COLO668 (cell line): ENCODE data around the gene FEZ2.

Source experiments
- DNase-seq: peaks from one replicate; lab custom pipeline; 2025; ENCODE audit not compliant: unreplicated experiment; lab: John Stamatoyannopoulos, UW

The FEZ2 gene

DNA sequence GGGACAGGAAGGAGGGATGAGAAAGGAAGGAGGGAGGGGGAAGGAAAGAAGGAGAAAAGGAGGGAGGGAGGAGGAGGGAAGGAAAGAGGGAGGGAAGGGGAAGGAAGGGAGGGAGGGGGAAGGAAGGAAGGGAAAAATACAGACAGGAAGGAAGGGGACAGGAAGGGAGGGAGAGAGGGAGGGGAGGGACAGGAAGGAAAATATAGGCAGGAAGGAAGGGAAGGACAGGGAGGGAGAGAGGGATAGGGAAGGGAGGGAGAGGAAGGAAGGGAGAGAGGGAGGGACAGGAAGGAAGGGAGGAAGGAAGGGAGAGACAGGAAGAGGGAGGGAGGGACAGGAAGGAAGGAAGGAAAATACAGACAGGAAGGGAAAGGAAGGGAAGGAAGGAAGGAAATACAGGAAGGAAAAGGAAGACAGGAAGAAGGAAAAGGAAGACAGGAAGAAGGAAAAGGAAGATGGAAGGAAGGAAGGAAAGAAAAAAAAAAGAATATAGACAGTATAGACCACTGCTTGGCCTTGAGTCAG is 63.6 kb downstream of the FEZ2 start:
- no peak for DNase-seq

GRCh38 chr2:36530983-36531354 is 67.0 kb downstream of the FEZ2 start:
- no peak for DNase-seq

GRCh38 chr2:36530178-36530982 is 67.6 kb downstream of the FEZ2 start:
- no peak for DNase-seq

GRCh38 chr2:36528766-36529392 is 69.1 kb downstream of the FEZ2 start:
- no peak for DNase-seq

GRCh38 chr2:36528274-36528673 is 69.7 kb downstream of the FEZ2 start:
- no peak for DNase-seq

GRCh38 chr2:36526226-36526625 is 71.7 kb downstream of the FEZ2 start:
- DNase-seq = no peak

DNA sequence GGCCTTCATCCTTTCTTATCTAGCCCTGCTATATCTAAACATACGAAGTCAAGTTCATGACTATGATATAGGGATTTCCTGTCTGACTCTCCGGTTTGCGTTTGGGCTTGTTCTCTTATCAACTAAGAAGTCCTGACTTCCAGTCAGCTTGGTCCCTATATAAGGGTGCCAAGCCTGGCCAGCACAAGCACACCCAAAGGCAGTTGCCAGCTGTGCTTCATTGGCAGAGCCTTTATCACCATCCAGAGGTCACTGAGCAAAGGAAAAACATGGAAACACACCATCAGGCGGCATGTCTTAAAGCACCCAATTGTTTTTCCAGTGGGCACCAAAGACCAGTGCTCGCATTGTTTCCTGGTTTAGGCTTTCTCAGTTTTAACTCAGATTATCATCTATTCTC is 72.7 kb downstream of the FEZ2 start:
- DNase-seq = no peak

DNA sequence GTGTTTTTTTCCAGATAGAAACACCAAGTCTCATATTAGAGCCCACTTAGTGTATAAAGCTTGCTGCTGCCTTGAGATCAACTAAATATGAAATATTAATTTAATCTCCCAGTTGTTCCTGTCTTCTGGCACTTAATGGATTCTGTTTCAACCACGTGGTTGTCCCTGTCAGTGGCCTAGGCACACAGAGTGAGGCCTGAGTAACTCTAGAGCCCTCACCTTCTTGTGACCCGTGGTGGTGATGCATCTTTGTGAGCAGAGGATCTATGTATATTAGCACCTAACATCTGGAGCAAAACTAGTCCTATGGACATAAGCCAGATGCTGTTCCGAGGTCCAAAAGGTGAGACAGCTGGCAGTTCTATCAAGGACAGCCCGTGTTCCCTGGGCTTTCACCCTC is 74.8 kb downstream of the FEZ2 start:
- no peak for DNase-seq

- no peak for DNase-seq
Observed at GRCh38 chr2:36520431-36520830, 77.5 kb downstream of the FEZ2 start.

DNA sequence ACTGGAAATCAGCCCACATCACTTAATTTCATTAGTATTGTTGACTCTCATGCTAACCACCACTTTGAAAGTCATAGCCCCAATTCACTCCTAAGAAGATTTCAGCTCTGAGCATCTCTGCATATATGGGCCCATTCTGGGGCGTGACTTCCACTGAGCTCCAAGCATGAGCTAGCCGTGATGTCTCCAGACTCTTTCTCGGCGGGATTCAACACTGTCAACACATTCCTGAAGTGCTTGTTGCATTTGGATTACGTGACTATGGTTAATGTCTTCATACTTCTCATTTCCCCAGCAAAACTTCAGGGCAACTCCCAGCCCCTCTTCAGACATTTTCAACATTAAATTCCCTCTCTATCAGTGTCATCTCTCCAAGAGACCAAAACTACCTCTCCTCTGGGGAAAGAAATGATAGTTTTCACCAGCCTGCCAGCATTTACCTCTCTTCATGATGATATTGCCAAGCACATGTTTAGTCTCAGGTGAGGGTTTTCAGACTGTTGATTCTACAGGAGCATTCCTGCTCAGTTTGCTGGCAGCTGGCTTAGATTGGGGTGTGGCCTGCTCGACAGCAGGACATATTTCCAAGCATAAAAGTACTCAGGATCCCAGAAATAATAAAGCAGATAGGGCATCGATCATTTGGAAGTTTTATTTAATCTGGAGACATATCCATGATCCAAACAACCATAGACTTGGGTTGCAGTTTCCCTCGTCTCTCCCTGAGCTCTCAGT is 81.7 kb downstream of the FEZ2 start:
- no peak for DNase-seq

DNA sequence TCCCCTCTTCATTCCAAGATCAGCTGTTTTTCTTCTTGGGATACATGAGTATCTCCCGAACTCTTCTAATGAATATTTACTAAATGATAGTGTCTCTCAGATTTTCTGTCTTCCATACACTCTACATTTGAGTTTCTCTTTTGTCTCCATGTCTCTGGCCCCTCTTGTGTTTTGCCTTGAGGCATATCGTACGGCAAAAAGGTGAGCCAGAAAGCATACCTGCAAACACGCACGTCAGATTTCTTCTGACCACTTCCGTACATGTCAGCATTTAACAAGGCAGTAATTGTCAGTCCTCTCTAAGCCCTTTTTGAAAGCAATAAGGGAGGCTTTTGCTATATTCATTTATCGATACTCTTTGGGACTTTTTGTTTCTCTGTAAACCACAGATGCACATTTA is 82.4 kb downstream of the FEZ2 start:
- no peak for DNase-seq

DNA sequence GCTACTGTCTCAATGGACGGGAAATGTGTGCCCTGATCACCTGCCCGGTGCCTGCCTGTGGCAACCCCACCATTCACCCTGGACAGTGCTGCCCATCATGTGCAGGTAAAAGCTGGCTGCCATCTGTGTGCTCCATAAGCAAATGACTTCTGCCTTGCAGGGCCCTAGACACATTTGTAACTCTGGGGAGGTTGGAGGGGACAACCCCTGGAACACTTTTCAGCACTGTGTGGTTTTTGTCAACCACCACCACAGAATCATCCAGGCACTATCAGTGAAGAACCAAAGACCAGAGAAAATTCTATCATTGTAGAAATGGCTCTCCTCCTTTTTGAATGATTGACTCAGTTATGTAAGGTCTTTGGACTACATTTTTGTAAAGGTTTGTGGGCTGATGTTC is 84.3 kb downstream of the FEZ2 start:
- DNase-seq = no peak

GRCh38 chr2:36512705-36513104 is 85.3 kb downstream of the FEZ2 start:
- no peak for DNase-seq

DNA sequence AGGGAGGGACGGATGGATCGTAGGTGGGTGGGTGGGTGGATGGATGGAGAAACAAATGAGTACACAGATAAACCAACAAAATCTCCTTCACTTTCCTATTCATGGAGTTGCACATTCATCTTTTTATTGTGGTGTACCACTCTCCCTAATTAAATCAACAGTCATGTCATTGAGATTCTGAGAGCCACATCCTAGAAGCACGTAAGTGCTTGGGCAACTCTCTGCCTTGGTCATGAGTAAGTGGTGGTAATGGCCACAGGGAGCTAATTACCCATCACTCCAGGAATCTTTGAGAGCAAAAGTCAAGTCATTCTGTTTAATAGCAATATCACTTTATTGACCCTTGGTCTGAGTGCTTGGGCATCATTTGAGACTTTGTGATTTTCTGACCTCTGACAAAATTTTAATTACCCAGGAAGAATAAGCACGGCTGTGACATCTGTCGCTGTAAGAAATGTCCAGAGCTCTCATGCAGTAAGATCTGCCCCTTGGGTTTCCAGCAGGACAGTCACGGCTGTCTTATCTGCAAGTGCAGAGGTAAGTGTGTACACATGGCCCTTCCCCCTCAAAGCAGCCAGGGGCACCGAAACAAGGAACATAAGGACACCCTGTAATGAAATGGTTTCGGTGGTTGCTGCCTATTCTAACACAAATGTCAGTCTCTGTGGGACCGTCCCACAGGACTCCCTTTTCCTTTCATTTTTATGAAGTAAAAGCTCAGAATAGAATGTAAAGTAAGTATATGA is 85.9 kb downstream of the FEZ2 start:
- DNase-seq = no peak

DNA sequence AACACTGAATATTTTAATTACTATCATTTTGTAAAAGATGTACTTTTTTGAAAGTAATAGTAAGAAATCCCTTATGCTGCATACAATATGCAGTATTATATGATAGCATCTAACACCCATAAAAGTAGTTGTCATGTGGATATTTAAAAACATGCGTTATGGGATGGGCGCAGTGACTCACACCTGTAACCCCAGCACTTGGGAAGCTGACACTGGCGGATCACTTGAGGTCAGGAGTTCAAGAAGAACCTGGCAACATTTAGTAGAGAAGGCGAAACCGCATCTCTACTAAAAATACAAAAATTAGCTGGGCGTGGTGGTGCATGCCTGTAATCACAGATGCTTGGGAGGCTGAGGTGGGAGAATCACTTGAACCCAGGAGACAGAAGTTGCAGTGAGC is 88.9 kb downstream of the FEZ2 start:
- DNase-seq = no peak

GRCh38 chr2:36507408-36507812 is 90.6 kb downstream of the FEZ2 start:
- DNase-seq = peak; percentile 41
